ENCODE results near the gene ZSCAN9. TPM values are rescaled to one million over a fixed set of nuclear protein-coding genes. Genes with fewer than 3 reads are reported as not detected.

ZSCAN9 gene
- total and polyA plus RNA-seq, 2 of the 8 experiments (the other 6 are each of a cell fraction or from before 2014, with no cell fraction given): 10.8 to 13.6 TPM

DNA sequence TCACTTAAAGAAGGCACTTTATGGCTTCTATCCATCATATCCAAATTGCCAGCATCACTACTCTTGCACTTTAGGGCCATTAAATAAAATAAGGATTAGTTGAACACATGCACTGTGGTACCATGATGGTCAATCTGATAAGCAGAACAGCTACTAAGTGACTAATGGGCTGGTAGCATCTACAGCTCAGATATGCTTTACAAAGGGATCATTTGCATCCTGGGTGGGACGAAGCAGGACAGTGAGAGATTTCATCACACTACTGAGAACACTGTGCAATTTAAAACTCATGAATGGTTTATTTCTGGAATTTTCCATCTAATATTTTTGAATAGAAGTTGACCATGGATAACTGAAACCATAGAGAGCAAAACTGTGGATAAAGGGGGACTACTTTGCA is 25.1 kb upstream of the ZSCAN9 start:
- H3K56ac ChIP-seq (replicated peaks; ENCODE audit: insufficient read length, low read depth, low read length): no peak overlapping the region
- H4K8ac ChIP-seq (ENCODE audit: extremely low read depth, insufficient read depth, low read length): no peak overlapping the region
- no peaks in the 10 kb centered on the region for H3K23me2 ChIP-seq (ENCODE audit: low read depth, low read length)
- H2BK20ac ChIP-seq (ENCODE audit: low read length): no peak overlapping the region
- H3K14ac ChIP-seq (ENCODE audit: insufficient read length): no peak overlapping the region
- H2BK120ac ChIP-seq (replicated peaks; ENCODE audit: low read depth, low read length): no peak overlapping the region
- peaks cover 0 to 1% of the 10 kb centered on the region in 2 experiments for H4K20me1 ChIP-seq (replicated peaks in 1 of 2; ENCODE audit: control insufficient read depth in 1 of 2, insufficient read depth in 2 of 2, low read length in 2 of 2)
- no peaks in the 10 kb centered on the region for H3K79me1 ChIP-seq (ENCODE audit: low read depth, low read length)
- no peak for FAIRE-seq
- no peak overlapping the region for H3K27ac ChIP-seq (ENCODE audit: low read depth, low read length)
- no peak for DNase-seq (ENCODE audit: low read depth in 1 of 2, low spot score in 2 of 2)
- no peak overlapping the region for H2BK12ac ChIP-seq (ENCODE audit: low read depth, low read length)
- H3K18ac ChIP-seq (ENCODE audit: extremely low read depth, low read length): no peak overlapping the region
- H3K4me3 ChIP-seq (ENCODE audit: extremely low read depth in 1 of 4, insufficient read depth in 2 of 4, low read depth in 3 of 4, low read length in 4 of 4): no peak overlapping the region
- H2AK5ac ChIP-seq (ENCODE audit: low read depth, low read length): no peak overlapping the region
- no peak overlapping the region for H2BK5ac ChIP-seq (ENCODE audit: low read depth, low read length)
- ChIA-PET POLR2A (ENCODE audit: partially characterized antibody) (no interaction called here), CTCF (ENCODE audit: partially characterized antibody) (interaction anchor here (0.7 kb wide), 1 partner anchor 11 kb away, joined by 3 read pairs; no protein-coding TSS in a partner anchor)
- H3K27me3 ChIP-seq (replicated peaks in 1 of 4; ENCODE audit: control insufficient read depth in 3 of 4, extremely low read depth in 1 of 4, insufficient read depth in 3 of 4, low read length in 3 of 4): peaks cover 3 to 10% (median 4%) of the 10 kb centered on the region in 4 experiments; a peak in 4 of 7 replicates
- H3K9me3 ChIP-seq (ENCODE audit: insufficient read depth in 2 of 2, low read depth in 1 of 2, low read length in 1 of 2): peaks cover 0 to 4% of the 10 kb centered on the region in 2 experiments; a peak in 3 of 4 replicates
- 77% methylated on average over 1 of the region's 1 CpG; no CpG with 5 or more reads in 1 of the 2 experiments for WGBS, 2 experiments (ENCODE audit: extremely low coverage in 1 of 2, insufficient coverage in 1 of 2, insufficient read length in 1 of 2, insufficient replicate concordance in 2 of 2, low coverage in 1 of 2, low lambda C conversion rate in 2 of 2, missing lambda C conversion rate in 1 of 2)
- H3K4me2 ChIP-seq (ENCODE audit: insufficient read depth in 1 of 2, low read depth in 2 of 2, low read length in 2 of 2): no peak overlapping the region
- H3K36me3 ChIP-seq (ENCODE audit: control insufficient read depth in 2 of 4, insufficient read depth in 4 of 4, low read length in 3 of 4): no peaks in the 10 kb centered on the region
- H3K9ac ChIP-seq (replicated peaks in 1 of 4; ENCODE audit: extremely low read depth in 1 of 4, low read depth in 3 of 4, low read length in 3 of 4): no peak overlapping the region
- H3K23ac ChIP-seq (ENCODE audit: insufficient read length): no peak overlapping the region
- TF ChIP-seq KDM4A (IDR thresholded peaks at IDR 0.05; ENCODE audit: low read depth, low read length, severe bottlenecking) (no peak), TBP (IDR thresholded peaks at IDR 0.05; ENCODE audit: low read depth, low read length) (no peak), MAFK (IDR thresholded peaks at IDR 0.05; ENCODE audit: low read depth, low read length) (no peak)
- TF ChIP-seq, protein P1, sequence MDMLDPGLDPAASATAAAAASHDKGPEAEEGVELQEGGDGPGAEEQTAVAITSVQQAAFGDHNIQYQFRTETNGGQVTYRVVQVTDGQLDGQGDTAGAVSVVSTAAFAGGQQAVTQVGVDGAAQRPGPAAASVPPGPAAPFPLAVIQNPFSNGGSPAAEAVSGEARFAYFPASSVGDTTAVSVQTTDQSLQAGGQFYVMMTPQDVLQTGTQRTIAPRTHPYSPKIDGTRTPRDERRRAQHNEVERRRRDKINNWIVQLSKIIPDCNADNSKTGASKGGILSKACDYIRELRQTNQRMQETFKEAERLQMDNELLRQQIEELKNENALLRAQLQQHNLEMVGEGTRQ (IDR thresholded peaks at IDR 0.05; ENCODE audit: low read length): no peak
- H3K4ac ChIP-seq (replicated peaks; ENCODE audit: insufficient read length, low read depth, low read length): no peak overlapping the region
- H4K91ac ChIP-seq (replicated peaks; ENCODE audit: insufficient read length, low read length): no peak overlapping the region
- H3K4me1 ChIP-seq (replicated peaks in 1 of 4; ENCODE audit: control insufficient read depth in 3 of 4, insufficient read depth in 4 of 4, low read length in 3 of 4): no peaks in the 10 kb centered on the region
- H3K79me2 ChIP-seq (ENCODE audit: control insufficient read depth in 1 of 2, insufficient read depth in 2 of 2, low read length in 2 of 2): no peaks in the 10 kb centered on the region
- H4K5ac ChIP-seq (ENCODE audit: insufficient read length, low read depth, low read length): no peak overlapping the region
- no peak overlapping the region for H2BK15ac ChIP-seq (ENCODE audit: low read length)
- no peak overlapping the region for H2AFZ ChIP-seq (ENCODE audit: low read length)

Data from H1 (cell line).